GM11168 (cell line): ENCODE data around the gene CASS4.

ENCODE experiments used
- in situ Hi-C: fragments of 300-500 bp; cut with MboI; formaldehyde crosslinking; loops from one replicate; pipeline ENCODE4 v1.12.0; 2022; ENCODE audit warnings: low sequenced_read_pairs; ENCODE audit not compliant: unreplicated experiment

Gene CASS4

GRCh38 chr20:56439771-56440291, 27.8 kb downstream of the CASS4 start:
- in situ Hi-C loops: no loop called here

GRCh38 chr20:56440346-56441007, 28.4 kb downstream of the CASS4 start:
- in situ Hi-C loops: no loop called here

GRCh38 chr20:56442389-56443365, 30.6 kb downstream of the CASS4 start:
- in situ Hi-C loops: no loop called here

GRCh38 chr20:56443654-56444540, 31.8 kb downstream of the CASS4 start:
- in situ Hi-C loops: no loop called here

GRCh38 chr20:56445130-56445529, 33.1 kb downstream of the CASS4 start:
- in situ Hi-C loops: no loop called here

- in situ Hi-C loops: no loop called here
These were observed 33.5 kb downstream of the CASS4 start for GRCh38 chr20:56445540-56445939.

GRCh38 chr20:56447227-56447626, 35.2 kb downstream of the CASS4 start:
- in situ Hi-C loops: no loop called here

- in situ Hi-C loops: no loop called here
These were observed 37.4 kb downstream of the CASS4 start for GRCh38 chr20:56449459-56449858.

GRCh38 chr20:56451056-56451765, 39.2 kb downstream of the CASS4 start:
- in situ Hi-C loops: no loop called here

- in situ Hi-C loops: no loop called here
These were observed 41.3 kb downstream of the CASS4 start for GRCh38 chr20:56453352-56453751.

GRCh38 chr20:56454754-56455153, 42.7 kb downstream of the CASS4 start:
- in situ Hi-C loops: no loop called here

GRCh38 chr20:56458206-56458821, 46.3 kb downstream of the CASS4 start:
- in situ Hi-C loops: no loop called here

- in situ Hi-C loops: no loop called here
These were observed 48.4 kb downstream of the CASS4 start for GRCh38 chr20:56460459-56460858.

- in situ Hi-C loops: no loop called here
These were observed 49.5 kb downstream of the CASS4 start for GRCh38 chr20:56461576-56461975.

- in situ Hi-C loops: no loop called here
These were observed 51.4 kb downstream of the CASS4 start for GRCh38 chr20:56463428-56463827.

GRCh38 chr20:56465997-56466396, 53.9 kb downstream of the CASS4 start:
- in situ Hi-C loops: no loop called here

GRCh38 chr20:56467968-56468315, 55.9 kb downstream of the CASS4 start:
- in situ Hi-C loops: no loop called here

- in situ Hi-C loops: no loop called here
These were observed 56.4 kb downstream of the CASS4 start, which contains the start of gene RTF2 for GRCh38 chr20:56468316-56469076. TSS of gene RTF2 (plus strand) at chr20:56468627. CDS start at chr20:56468698, 71 bp downstream.
